Measurements from ENCODE around the gene MCF2L.

MCF2L gene

GRCh38 chr13:113058129-113058987, 89.3 kb downstream of the MCF2L start:
- no peaks in the 10 kb centered on the region for H3K27me3 ChIP-seq (ENCODE audit: control insufficient read depth, insufficient read depth, low read length)
- H3K9ac ChIP-seq (ENCODE audit: low read depth, low read length): no peak overlapping the region
- H3K4me3 ChIP-seq (ENCODE audit: low read depth, low read length): no peak overlapping the region
- H3K9me3 ChIP-seq (ENCODE audit: control insufficient read depth, insufficient read depth, low read length): no peaks in the 10 kb centered on the region
- no peaks in the 10 kb centered on the region for H3K4me1 ChIP-seq (ENCODE audit: control insufficient read depth, insufficient read depth, low read length)
- peaks cover 3% of the 10 kb centered on the region for H3K36me3 ChIP-seq (ENCODE audit: control insufficient read depth, insufficient read depth, low read length)

GRCh38 chr13:113058988-113059850, 90.2 kb downstream of the MCF2L start:
- Histone ChIP-seq H3K4me1 (ENCODE audit: control insufficient read depth, insufficient read depth, low read length) (no peaks in the 10 kb centered on the region), H3K4me3 (ENCODE audit: low read depth, low read length) (no peak overlapping the region)

GRCh38 chr13:113059891-113060290, 90.9 kb downstream of the MCF2L start:
- no peaks in the 10 kb centered on the region for H3K9me3 ChIP-seq (ENCODE audit: control insufficient read depth, insufficient read depth, low read length)
- H3K27me3 ChIP-seq (ENCODE audit: control insufficient read depth, insufficient read depth, low read length): no peaks in the 10 kb centered on the region
- no peaks in the 10 kb centered on the region for H3K4me1 ChIP-seq (ENCODE audit: control insufficient read depth, insufficient read depth, low read length)
- no peak overlapping the region for H3K9ac ChIP-seq (ENCODE audit: low read depth, low read length)
- H3K4me3 ChIP-seq (ENCODE audit: low read depth, low read length): no peak overlapping the region
- peaks cover 9% of the 10 kb centered on the region for H3K36me3 ChIP-seq (ENCODE audit: control insufficient read depth, insufficient read depth, low read length)

More at GRCh38 chr13:113058988-113059850, 90.2 kb downstream of the MCF2L start:
- peaks cover 3% of the 10 kb centered on the region for H3K36me3 ChIP-seq (ENCODE audit: control insufficient read depth, insufficient read depth, low read length)
- H3K9ac ChIP-seq (ENCODE audit: low read depth, low read length): no peak overlapping the region
- H3K27me3 ChIP-seq (ENCODE audit: control insufficient read depth, insufficient read depth, low read length): no peaks in the 10 kb centered on the region
- H3K9me3 ChIP-seq (ENCODE audit: control insufficient read depth, insufficient read depth, low read length): no peaks in the 10 kb centered on the region

GRCh38 chr13:113060557-113061270, 91.7 kb downstream of the MCF2L start:
- Histone ChIP-seq H3K4me3 (ENCODE audit: low read depth, low read length) (no peak overlapping the region), H3K36me3 (ENCODE audit: control insufficient read depth, insufficient read depth, low read length) (peaks cover 14% of the 10 kb centered on the region), H3K9ac (ENCODE audit: low read depth, low read length) (no peak overlapping the region), H3K9me3 (ENCODE audit: control insufficient read depth, insufficient read depth, low read length) (no peaks in the 10 kb centered on the region), H3K4me1 (ENCODE audit: control insufficient read depth, insufficient read depth, low read length) (no peaks in the 10 kb centered on the region), H3K27me3 (ENCODE audit: control insufficient read depth, insufficient read depth, low read length) (no peaks in the 10 kb centered on the region)

- peaks cover 14% of the 10 kb centered on the region for H3K36me3 ChIP-seq (ENCODE audit: control insufficient read depth, insufficient read depth, low read length)
- H3K27me3 ChIP-seq (ENCODE audit: control insufficient read depth, insufficient read depth, low read length): no peaks in the 10 kb centered on the region
- H3K4me1 ChIP-seq (ENCODE audit: control insufficient read depth, insufficient read depth, low read length): no peaks in the 10 kb centered on the region
- H3K9ac ChIP-seq (ENCODE audit: low read depth, low read length): no peak overlapping the region
- no peaks in the 10 kb centered on the region for H3K9me3 ChIP-seq (ENCODE audit: control insufficient read depth, insufficient read depth, low read length)
- no peak overlapping the region for H3K4me3 ChIP-seq (ENCODE audit: low read depth, low read length)
Measured at GRCh38 chr13:113061271-113061625, 92.2 kb downstream of the MCF2L start.

GRCh38 chr13:113061796-113062425, 92.9 kb downstream of the MCF2L start:
- Histone ChIP-seq H3K4me3 (ENCODE audit: low read depth, low read length) (no peak overlapping the region), H3K27me3 (ENCODE audit: control insufficient read depth, insufficient read depth, low read length) (no peaks in the 10 kb centered on the region), H3K9me3 (ENCODE audit: control insufficient read depth, insufficient read depth, low read length) (no peaks in the 10 kb centered on the region), H3K9ac (ENCODE audit: low read depth, low read length) (no peak overlapping the region), H3K36me3 (ENCODE audit: control insufficient read depth, insufficient read depth, low read length) (peaks cover 14% of the 10 kb centered on the region), H3K4me1 (ENCODE audit: control insufficient read depth, insufficient read depth, low read length) (no peaks in the 10 kb centered on the region)

- Histone ChIP-seq H3K4me3 (ENCODE audit: low read depth, low read length) (no peak overlapping the region), H3K9ac (ENCODE audit: low read depth, low read length) (no peak overlapping the region), H3K9me3 (ENCODE audit: control insufficient read depth, insufficient read depth, low read length) (no peaks in the 10 kb centered on the region), H3K4me1 (ENCODE audit: control insufficient read depth, insufficient read depth, low read length) (no peaks in the 10 kb centered on the region), H3K36me3 (ENCODE audit: control insufficient read depth, insufficient read depth, low read length) (peaks cover 14% of the 10 kb centered on the region), H3K27me3 (ENCODE audit: control insufficient read depth, insufficient read depth, low read length) (no peaks in the 10 kb centered on the region)
Measured at GRCh38 chr13:113062691-113063090, 93.7 kb downstream of the MCF2L start.

- H3K9me3 ChIP-seq (ENCODE audit: control insufficient read depth, insufficient read depth, low read length): no peaks in the 10 kb centered on the region
- no peak overlapping the region for H3K9ac ChIP-seq (ENCODE audit: low read depth, low read length)
- no peaks in the 10 kb centered on the region for H3K4me1 ChIP-seq (ENCODE audit: control insufficient read depth, insufficient read depth, low read length)
- no peak overlapping the region for H3K4me3 ChIP-seq (ENCODE audit: low read depth, low read length)
- peaks cover 11% of the 10 kb centered on the region for H3K36me3 ChIP-seq (ENCODE audit: control insufficient read depth, insufficient read depth, low read length)
- no peaks in the 10 kb centered on the region for H3K27me3 ChIP-seq (ENCODE audit: control insufficient read depth, insufficient read depth, low read length)
Measured at GRCh38 chr13:113063091-113063491, 94.1 kb downstream of the MCF2L start.

GRCh38 chr13:113064000-113064533, 95.1 kb downstream of the MCF2L start:
- Histone ChIP-seq H3K27me3 (ENCODE audit: control insufficient read depth, insufficient read depth, low read length) (no peaks in the 10 kb centered on the region), H3K9ac (ENCODE audit: low read depth, low read length) (no peak overlapping the region), H3K9me3 (ENCODE audit: control insufficient read depth, insufficient read depth, low read length) (no peaks in the 10 kb centered on the region), H3K4me3 (ENCODE audit: low read depth, low read length) (no peak overlapping the region), H3K4me1 (ENCODE audit: control insufficient read depth, insufficient read depth, low read length) (no peaks in the 10 kb centered on the region), H3K36me3 (ENCODE audit: control insufficient read depth, insufficient read depth, low read length) (peaks cover 11% of the 10 kb centered on the region)

GRCh38 chr13:113064534-113065405, 95.8 kb downstream of the MCF2L start:
- no peaks in the 10 kb centered on the region for H3K27me3 ChIP-seq (ENCODE audit: control insufficient read depth, insufficient read depth, low read length)
- peaks cover 11% of the 10 kb centered on the region for H3K36me3 ChIP-seq (ENCODE audit: control insufficient read depth, insufficient read depth, low read length)
- H3K9ac ChIP-seq (ENCODE audit: low read depth, low read length): no peak overlapping the region
- no peak overlapping the region for H3K4me3 ChIP-seq (ENCODE audit: low read depth, low read length)
- no peaks in the 10 kb centered on the region for H3K4me1 ChIP-seq (ENCODE audit: control insufficient read depth, insufficient read depth, low read length)
- H3K9me3 ChIP-seq (ENCODE audit: control insufficient read depth, insufficient read depth, low read length): no peaks in the 10 kb centered on the region
